SK-N-MC (cell line): ENCODE data around the gene ATP1A2.

Source experiments
- EZH2 ChIP-seq: fragments of 200-600 bp; sonication (generic); IDR thresholded peaks from one replicate; pipeline ENCODE4 v1.6.1; 2017; ENCODE audit warnings: antibody characterized with exemption
- FOXP2 ChIP-seq: optimal IDR thresholded peaks from 2 replicates; pipeline ENCODE3; 2011; ENCODE audit warnings: mild to moderate bottlenecking, moderate library complexity; ENCODE audit not compliant: insufficient read depth; ENCODE audit errors: extremely low read length, control extremely low read depth
- POLR2AphosphoS5 ChIP-seq: IDR thresholded peaks from 2 replicates; pipeline ENCODE4 v1.6.1; 2012; ENCODE audit warnings: mild to moderate bottlenecking, low read depth, low read length, borderline replicate concordance

- TF ChIP-seq EZH2 (no peak), POLR2AphosphoS5 (no peak), FOXP2 (no peak)
Measured at GRCh38 chr1:160123726-160124125, 8.2 kb downstream of the ATP1A2 start.
